Lower lobe of right lung (tissue), 2 donors: Measurements from ENCODE around the gene BTD. TPM values are rescaled to one million over a fixed set of nuclear protein-coding genes. Genes with fewer than 3 reads are reported as not detected.

Experiments used
- ATAC-seq, 2 donors: fragments of 200-7000 bp; cut with Tn5 transposase; one replicate each; pipeline ENCODE4 v1.9.1; 2020 to 2022; ENCODE audit warnings: mild to moderate bottlenecking in 2 of 2, moderate library complexity in 2 of 2
- DNase-seq: peaks from one replicate; pipeline ENCODE4 v3.0.0-alpha.2; 2020
- H3K27ac ChIP-seq: fragments of 200-600 bp; one replicate; pipeline ENCODE4 v1.8.0; 2022
- H3K27me3 ChIP-seq: fragments of 200-600 bp; one replicate; pipeline ENCODE4 v1.8.0; 2022; ENCODE audit warnings: low read depth
- H3K36me3 ChIP-seq: fragments of 200-600 bp; one replicate; pipeline ENCODE4 v1.8.0; 2022; ENCODE audit warnings: mild to moderate bottlenecking
- H3K4me1 ChIP-seq: fragments of 200-600 bp; one replicate; pipeline ENCODE4 v1.8.0; 2022
- H3K4me3 ChIP-seq: fragments of 200-600 bp; one replicate; pipeline ENCODE4 v1.8.0; 2022; ENCODE audit warnings: mild to moderate bottlenecking
- H3K9me3 ChIP-seq: fragments of 200-600 bp; one replicate; pipeline ENCODE4 v1.8.0; 2022
- intact Hi-C: fragments of 100-400 bp; cut with DNase I; formaldehyde crosslinking; loops from one replicate; pipeline ENCODE4 v1.11.0; 2022
- long read RNA-seq: library from polyadenylated mRNA; unstranded; transcript quantifications from one replicate; pipeline ENCODE4 v2.0.0, GENCODE V29; 2021
- total RNA-seq: library from RNA; stranded (reverse); fragmentation: NEBNext Ultra II Directional; extraction: Animal tissue kit (Norgen Biotek cat#: 25700); gene quantifications from one replicate; pipeline ENCODE4 v1.2.1, GENCODE V29; 2021
- TF ChIP-seq, protein P1 (sequence below): fragments of 200-600 bp; IDR thresholded peaks from one replicate; pipeline ENCODE4 v1.8.0; 2022; ENCODE audit warnings: antibody characterized with exemption, mild to moderate bottlenecking
- donor health status: DM: no; HTN: yes; CAD: no; lungs with severe emphysema.

BTD gene, protein sequence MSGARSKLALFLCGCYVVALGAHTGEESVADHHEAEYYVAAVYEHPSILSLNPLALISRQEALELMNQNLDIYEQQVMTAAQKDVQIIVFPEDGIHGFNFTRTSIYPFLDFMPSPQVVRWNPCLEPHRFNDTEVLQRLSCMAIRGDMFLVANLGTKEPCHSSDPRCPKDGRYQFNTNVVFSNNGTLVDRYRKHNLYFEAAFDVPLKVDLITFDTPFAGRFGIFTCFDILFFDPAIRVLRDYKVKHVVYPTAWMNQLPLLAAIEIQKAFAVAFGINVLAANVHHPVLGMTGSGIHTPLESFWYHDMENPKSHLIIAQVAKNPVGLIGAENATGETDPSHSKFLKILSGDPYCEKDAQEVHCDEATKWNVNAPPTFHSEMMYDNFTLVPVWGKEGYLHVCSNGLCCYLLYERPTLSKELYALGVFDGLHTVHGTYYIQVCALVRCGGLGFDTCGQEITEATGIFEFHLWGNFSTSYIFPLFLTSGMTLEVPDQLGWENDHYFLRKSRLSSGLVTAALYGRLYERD
- total RNA-seq: 24.2 TPM
- long read RNA-seq, full-length matches to known transcripts: 22 of 27 reads
- long read RNA-seq, partial matches to known transcripts: 1 of 27 reads
- long read RNA-seq, other reads (novel, unspliced or antisense): 4 of 27 reads

DNA sequence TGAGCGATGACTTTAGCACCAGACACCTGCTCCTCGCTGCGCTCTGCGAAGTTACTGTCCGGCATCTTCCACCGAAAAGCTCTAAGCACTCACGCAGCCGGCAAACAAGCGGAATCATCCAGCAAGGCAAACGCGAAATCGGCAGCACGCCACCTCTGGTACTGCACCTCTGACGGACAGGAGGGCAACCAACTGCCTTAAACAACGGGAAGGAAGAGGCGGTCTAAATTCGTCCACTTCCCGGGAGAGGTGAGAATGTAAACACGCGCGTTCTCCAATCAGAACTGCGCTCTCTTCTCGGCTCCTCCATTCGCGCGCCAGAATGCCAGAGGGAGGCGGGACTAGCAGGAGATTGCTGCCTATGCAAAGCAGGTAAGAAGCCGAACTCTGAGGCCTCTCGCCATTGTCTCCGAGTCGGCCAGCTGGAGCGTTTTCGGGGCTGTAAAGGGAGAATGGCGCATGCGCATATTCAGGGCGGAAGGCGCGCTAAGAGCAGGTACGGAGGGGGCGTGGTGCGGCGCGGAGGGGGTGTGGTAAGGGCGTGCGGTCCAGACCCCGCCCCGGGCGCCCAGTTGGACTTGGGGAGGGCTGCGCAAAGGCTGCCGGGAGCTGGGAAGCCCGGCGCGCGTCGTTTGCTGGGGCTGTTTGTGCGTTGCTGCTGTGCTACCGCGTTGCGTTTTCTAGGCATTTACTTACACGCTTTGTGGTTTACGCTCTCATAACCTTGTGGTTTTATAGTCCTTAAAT is at the start of gene BTD, which contains the start of gene HACL1:
Gene BTD, plus strand, starts transcription at position 347 of the 747 bp plus-strand sequence. CDS start 33,695 bp downstream, outside the sequence.
Gene HACL1, minus strand, starts transcription at position 171 of the 747 bp plus-strand sequence. Its CDS starts 106 bp downstream, at position 65.
- H3K4me3 ChIP-seq: peak within 1 kb of the TSS; percentile 74
- H3K27me3 ChIP-seq: no peaks in the 10 kb centered on the region
- no peaks in the 10 kb centered on the region for H3K9me3 ChIP-seq
- H3K4me1 ChIP-seq: peaks cover 20% of the 10 kb centered on the region
- peak; percentile 97 for DNase-seq
- peaks cover 26% of the 10 kb centered on the region for H3K36me3 ChIP-seq
- H3K27ac ChIP-seq: peak within 1 kb of the TSS; percentile 88
- intact Hi-C loops: no loop called here
- ATAC-seq: peak; percentile 98 to 99
- TF ChIP-seq, protein P1, sequence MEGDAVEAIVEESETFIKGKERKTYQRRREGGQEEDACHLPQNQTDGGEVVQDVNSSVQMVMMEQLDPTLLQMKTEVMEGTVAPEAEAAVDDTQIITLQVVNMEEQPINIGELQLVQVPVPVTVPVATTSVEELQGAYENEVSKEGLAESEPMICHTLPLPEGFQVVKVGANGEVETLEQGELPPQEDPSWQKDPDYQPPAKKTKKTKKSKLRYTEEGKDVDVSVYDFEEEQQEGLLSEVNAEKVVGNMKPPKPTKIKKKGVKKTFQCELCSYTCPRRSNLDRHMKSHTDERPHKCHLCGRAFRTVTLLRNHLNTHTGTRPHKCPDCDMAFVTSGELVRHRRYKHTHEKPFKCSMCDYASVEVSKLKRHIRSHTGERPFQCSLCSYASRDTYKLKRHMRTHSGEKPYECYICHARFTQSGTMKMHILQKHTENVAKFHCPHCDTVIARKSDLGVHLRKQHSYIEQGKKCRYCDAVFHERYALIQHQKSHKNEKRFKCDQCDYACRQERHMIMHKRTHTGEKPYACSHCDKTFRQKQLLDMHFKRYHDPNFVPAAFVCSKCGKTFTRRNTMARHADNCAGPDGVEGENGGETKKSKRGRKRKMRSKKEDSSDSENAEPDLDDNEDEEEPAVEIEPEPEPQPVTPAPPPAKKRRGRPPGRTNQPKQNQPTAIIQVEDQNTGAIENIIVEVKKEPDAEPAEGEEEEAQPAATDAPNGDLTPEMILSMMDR: peak; percentile 38

DNA sequence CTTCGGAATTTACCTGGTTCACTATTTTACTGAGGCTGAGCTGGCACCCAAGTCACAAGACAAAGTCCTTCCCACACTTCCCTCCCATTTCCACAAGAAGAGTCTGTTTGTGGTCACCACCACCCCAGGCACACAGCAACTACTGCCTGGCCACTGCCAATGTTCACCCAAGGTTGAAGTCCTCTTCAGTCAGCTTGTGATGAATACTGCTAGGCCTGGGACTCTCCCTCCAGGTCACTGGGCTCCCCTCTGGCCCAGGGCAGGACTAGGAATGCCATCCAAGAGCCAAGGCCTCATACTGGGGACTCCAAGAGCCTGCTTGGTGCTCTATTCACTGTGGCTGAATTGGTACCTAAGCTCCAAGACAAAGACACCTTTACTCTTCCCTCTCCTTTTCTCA is 49.6 kb upstream of the BTD start:
- peaks cover 4% of the 10 kb centered on the region for H3K4me1 ChIP-seq
- no peaks in the 10 kb centered on the region for H3K36me3 ChIP-seq
- TF ChIP-seq, protein P1: no peak
- H3K9me3 ChIP-seq: no peaks in the 10 kb centered on the region
- ATAC-seq (no peak), DNase-seq (no peak)
- no peak overlapping the region for H3K4me3 ChIP-seq
- H3K27ac ChIP-seq: no peak overlapping the region
- intact Hi-C loops: no loop called here
- H3K27me3 ChIP-seq: no peaks in the 10 kb centered on the region

DNA sequence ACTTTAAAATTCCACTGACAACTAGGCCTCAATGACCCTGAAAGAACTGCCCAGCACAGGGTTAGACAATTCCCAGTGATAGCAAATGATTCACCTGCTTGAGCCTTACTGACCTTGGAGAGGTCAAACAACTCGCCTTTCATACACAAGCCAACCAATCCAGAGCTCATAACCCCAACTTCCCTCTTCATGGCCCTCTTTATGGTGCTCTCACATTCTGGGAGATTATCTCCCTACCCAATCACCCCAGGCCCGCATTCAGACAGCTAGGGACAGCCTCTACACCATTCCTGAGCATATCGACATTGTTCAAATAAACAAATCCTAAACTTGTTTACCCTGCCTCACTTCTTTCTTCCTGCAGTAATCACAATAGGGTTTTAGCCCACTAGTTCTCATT is 47.8 kb upstream of the BTD start:
- Histone ChIP-seq H3K27me3 (no peaks in the 10 kb centered on the region), H3K4me3 (no peak overlapping the region), H3K9me3 (no peaks in the 10 kb centered on the region), H3K4me1 (peaks cover 10% of the 10 kb centered on the region), H3K27ac (no peak overlapping the region), H3K36me3 (no peaks in the 10 kb centered on the region)
- intact Hi-C loops: no loop called here
- TF ChIP-seq, protein P1: no peak
- no peak for ATAC-seq
- DNase-seq: no peak

DNA sequence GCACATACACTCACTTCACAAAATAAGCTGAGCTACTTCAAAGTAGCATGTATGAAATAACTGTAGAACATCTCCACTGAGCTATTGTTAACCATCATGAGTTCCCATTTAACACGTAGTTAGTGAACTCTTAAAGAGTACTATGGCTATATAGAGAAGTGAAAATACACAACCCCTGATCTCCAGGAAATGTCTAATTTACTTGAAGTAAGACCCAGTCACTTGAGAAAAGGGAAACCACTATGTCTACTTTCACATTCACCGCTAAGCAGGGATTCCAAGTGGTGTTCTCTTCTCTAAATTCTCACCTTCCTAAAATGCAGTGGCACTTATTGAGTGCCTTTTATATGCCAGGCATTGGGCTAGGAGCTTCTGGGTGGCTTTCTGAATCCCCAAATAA is 45.0 kb upstream of the BTD start:
- no peak overlapping the region for H3K4me3 ChIP-seq
- no peaks in the 10 kb centered on the region for H3K27me3 ChIP-seq
- ATAC-seq: peak; percentile 78
- no peak for DNase-seq
- TF ChIP-seq, protein P1: no peak
- H3K27ac ChIP-seq: peak overlapping the region; percentile 51
- peaks cover 20% of the 10 kb centered on the region for H3K36me3 ChIP-seq
- intact Hi-C loops: no loop called here
- no peaks in the 10 kb centered on the region for H3K9me3 ChIP-seq
- peaks cover 10% of the 10 kb centered on the region for H3K4me1 ChIP-seq

DNA sequence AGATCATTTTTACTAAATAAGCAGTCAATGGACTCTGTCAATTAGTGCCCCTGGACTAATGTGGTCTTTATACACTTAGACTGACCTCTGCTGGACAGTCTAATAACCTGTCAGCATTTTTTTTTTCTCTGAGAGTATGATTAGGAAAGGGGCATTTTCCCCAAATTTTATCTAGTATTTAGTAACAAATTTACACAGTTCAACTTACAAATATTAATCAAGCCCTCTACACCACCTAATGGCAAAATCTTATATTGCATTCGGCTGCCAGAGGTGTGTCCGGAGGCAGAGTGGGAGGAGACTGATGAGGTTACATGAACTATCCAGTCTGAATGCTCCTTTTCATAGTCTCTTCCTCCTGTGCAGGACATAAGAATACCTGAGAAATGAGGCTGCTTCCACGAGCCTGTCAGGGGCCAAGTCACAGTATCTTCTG is 44.0 kb upstream of the BTD start:
- ATAC-seq: peak; percentile 83 to 85
- no peaks in the 10 kb centered on the region for H3K27me3 ChIP-seq
- H3K4me1 ChIP-seq: peaks cover 10% of the 10 kb centered on the region
- TF ChIP-seq, protein P1: peak; percentile 72
- H3K4me3 ChIP-seq: no peak overlapping the region
- H3K27ac ChIP-seq: peak overlapping the region; percentile 51
- no peaks in the 10 kb centered on the region for H3K9me3 ChIP-seq
- intact Hi-C loops: no loop called here
- H3K36me3 ChIP-seq: peaks cover 30% of the 10 kb centered on the region
- no peak for DNase-seq
